SJSA1 (cell line): ENCODE results near the gene SLC27A4. TPM values are rescaled to one million over a fixed set of nuclear protein-coding genes. Genes with fewer than 3 reads are reported as not detected.
A peak's percentile ranks its signal among the peaks of the same experiment; 100 is the strongest.

Source experiments
- DNase-seq, 2 experiments: peaks; one replicate each; pipeline ENCODE4 v3.0.0-alpha.2; 2015 to 2020; ENCODE audit warnings: low spot score in 2 of 2, low read depth in 1 of 2
- H3K27ac ChIP-seq: fragments of 250-450 bp; sonication (Bioruptor Pico); 2 replicates; pipeline ENCODE4 v1.5.1; 2020; ENCODE audit warnings: mild to moderate bottlenecking, moderate library complexity
- H3K27me3 ChIP-seq: fragments of 250-450 bp; sonication (Bioruptor Pico); replicated peaks from 2 replicates; pipeline ENCODE4 v1.5.1; 2020; ENCODE audit warnings: mild to moderate bottlenecking, moderate library complexity
- H3K36me3 ChIP-seq: fragments of 250-450 bp; sonication (Bioruptor Pico); 2 replicates; pipeline ENCODE4 v1.5.1; 2020; ENCODE audit warnings: mild to moderate bottlenecking
- H3K4me1 ChIP-seq: fragments of 250-450 bp; sonication (Bioruptor Pico); replicated peaks from 2 replicates; pipeline ENCODE4 v1.6.1; 2021; ENCODE audit warnings: mild to moderate bottlenecking
- H3K4me3 ChIP-seq: fragments of 250-450 bp; sonication (Bioruptor Pico); 2 replicates; pipeline ENCODE4 v1.5.1; 2020; ENCODE audit warnings: mild to moderate bottlenecking
- H3K9me3 ChIP-seq: fragments of 250-450 bp; sonication (Bioruptor Pico); replicated peaks from 2 replicates; pipeline ENCODE4 v1.5.1; 2020; ENCODE audit warnings: mild to moderate bottlenecking
- total RNA-seq: library from RNA; depleted of rRNA; stranded (reverse); fragments of >200 nt; shearing (Covaris generic); gene quantifications from 2 replicates; pipeline ENCODE4 v1.2.3, GENCODE V29; 2014

Gene SLC27A4
- total RNA-seq, 1 experiment from 2014 or later: 26.4 TPM

DNA sequence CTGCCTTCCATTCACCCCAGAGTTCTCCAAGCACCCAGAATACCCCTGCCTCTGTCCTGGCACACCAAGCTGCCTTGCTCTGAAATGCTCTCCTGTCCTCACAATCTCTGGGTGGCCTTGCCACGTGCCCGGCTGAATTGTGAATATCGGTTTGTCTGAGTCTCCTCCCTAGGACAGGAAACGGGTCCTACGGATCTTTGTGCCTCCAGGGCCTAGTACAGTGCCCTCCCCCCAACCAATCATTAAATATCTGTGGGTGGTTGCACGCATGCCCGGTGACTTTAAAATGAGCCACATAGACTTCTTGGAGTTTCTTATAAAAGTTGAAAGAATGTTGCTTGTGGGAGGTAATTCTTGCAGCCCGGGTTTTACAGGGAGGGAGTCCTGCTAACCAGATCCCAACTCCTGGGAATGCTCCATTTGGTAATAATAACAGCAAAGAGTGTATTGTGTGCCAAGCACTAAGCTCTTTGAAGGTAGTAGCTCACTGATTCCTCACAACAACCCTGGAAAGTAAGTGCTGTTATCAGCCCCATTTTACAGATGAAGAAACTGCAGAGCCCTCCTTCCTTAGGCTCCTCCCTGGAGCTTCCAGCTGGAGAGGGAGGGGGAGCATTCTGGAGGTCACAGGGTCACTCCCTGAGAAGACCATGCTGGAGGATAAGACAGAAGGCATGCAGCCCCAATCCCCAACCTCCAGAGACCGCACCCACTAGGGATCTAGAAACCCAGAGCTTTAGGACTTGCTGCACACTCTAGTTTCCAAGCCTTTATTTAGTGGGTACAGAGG lies 54.2 kb downstream of the SLC27A4 start:
- peak in 1 of 2 experiments; percentile 23 for DNase-seq
- Histone ChIP-seq H3K4me1 (peaks cover 11% of the 10 kb centered on the region), H3K4me3 (no peak overlapping the region), H3K9me3 (no peaks in the 10 kb centered on the region), H3K27me3 (peaks cover 6% of the 10 kb centered on the region; the same call in 1 of the 2 replicates), H3K36me3 (peaks cover 3% of the 10 kb centered on the region; the same call in 1 of the 2 replicates), H3K27ac (no peak overlapping the region)

GRCh38 chr9:128396970-128397613 lies 56.8 kb downstream of the SLC27A4 start:
- Histone ChIP-seq H3K27ac (no peak overlapping the region), H3K4me1 (peaks cover 11% of the 10 kb centered on the region), H3K9me3 (no peaks in the 10 kb centered on the region), H3K27me3 (peaks cover 6% of the 10 kb centered on the region; the same call in 1 of the 2 replicates), H3K36me3 (peaks cover 3% of the 10 kb centered on the region; the same call in 1 of the 2 replicates), H3K4me3 (no peak overlapping the region)
- no peak for DNase-seq

GRCh38 chr9:128397831-128398230 lies 57.5 kb downstream of the SLC27A4 start:
- Histone ChIP-seq H3K4me3 (no peak overlapping the region), H3K4me1 (peaks cover 11% of the 10 kb centered on the region), H3K36me3 (no peaks in the 10 kb centered on the region; the same call in 1 of the 2 replicates), H3K9me3 (no peaks in the 10 kb centered on the region), H3K27ac (no peak overlapping the region), H3K27me3 (peaks cover 6% of the 10 kb centered on the region; the same call in 1 of the 2 replicates)
- DNase-seq: no peak

DNA sequence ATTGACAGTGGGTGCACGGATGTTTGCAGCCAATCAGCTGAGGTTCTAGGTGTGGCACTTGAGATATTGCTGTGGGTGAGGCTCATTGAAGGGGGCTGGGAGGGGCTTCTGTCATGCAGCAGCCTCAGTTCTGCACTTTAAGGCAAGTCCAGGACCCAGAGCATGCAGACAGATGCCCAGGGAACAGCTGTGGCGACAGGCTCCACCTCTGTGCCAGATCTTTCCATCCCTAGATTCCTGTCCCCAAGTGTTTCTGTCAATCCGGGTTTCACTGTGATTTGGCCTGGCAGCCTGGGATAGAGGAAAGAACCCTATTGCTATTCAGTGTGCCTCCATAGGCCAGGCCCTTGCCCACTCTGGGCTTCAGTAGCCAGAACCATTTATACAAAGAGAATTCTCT lies 59.5 kb downstream of the SLC27A4 start:
- no peaks in the 10 kb centered on the region for H3K36me3 ChIP-seq
- no peaks in the 10 kb centered on the region for H3K9me3 ChIP-seq
- H3K4me1 ChIP-seq: peaks cover under 1% of the 10 kb centered on the region; the same call in 1 of the 2 replicates
- peaks cover 6% of the 10 kb centered on the region; the same call in 1 of the 2 replicates for H3K27me3 ChIP-seq
- no peak for DNase-seq
- H3K4me3 ChIP-seq: no peak overlapping the region
- no peak overlapping the region for H3K27ac ChIP-seq

GRCh38 chr9:128404560-128404959 lies 64.2 kb downstream of the SLC27A4 start:
- H3K27ac ChIP-seq: no peak overlapping the region
- H3K9me3 ChIP-seq: no peaks in the 10 kb centered on the region
- no peak for DNase-seq
- no peak overlapping the region for H3K4me3 ChIP-seq
- 0 out of 2 replicates have a peak, but pooled peaks cover 3% of the 10 kb centered on the region for H3K4me1 ChIP-seq
- no peaks in the 10 kb centered on the region for H3K27me3 ChIP-seq
- no peaks in the 10 kb centered on the region for H3K36me3 ChIP-seq

DNA sequence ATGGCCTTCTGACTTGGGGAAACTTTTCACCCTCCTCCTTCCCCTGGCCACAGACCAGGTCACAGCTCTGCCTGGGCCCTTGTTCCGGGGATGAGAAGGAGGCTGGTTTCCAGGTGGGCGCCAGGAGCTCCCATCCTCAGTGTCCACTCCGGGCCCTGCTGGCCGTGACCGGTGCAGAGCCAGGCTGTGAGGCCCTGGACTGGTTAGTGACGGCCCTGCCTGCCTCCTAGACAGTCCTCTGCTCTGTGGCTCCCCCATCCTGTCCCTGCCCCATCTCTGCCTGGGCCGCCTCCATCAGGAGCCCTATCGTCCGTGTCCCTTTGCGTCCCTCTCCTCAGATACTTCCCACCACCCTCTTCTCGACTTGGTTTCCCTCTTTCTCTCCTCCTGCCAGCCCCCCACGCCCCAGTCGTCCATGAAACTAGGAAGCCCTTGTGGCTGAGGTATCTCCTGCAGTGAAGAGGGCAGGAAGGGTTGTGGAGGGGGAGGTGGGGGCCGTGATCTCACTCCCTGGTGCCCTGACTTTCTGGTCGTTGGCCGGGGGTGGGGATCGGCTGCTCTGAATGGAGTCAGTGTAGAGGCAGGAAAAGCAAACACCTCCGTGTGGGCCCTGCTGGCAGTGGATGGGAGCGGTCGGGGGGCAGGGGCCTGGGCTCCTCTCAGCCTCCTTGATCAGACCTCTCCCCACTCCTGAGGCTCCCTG lies 64.9 kb downstream of the SLC27A4 start:
- H3K9me3 ChIP-seq: no peaks in the 10 kb centered on the region
- H3K27ac ChIP-seq: no peak overlapping the region
- no peaks in the 10 kb centered on the region for H3K27me3 ChIP-seq
- H3K4me1 ChIP-seq: 0 out of 2 replicates have a peak, but pooled peaks cover 3% of the 10 kb centered on the region
- no peaks in the 10 kb centered on the region for H3K36me3 ChIP-seq
- no peak for DNase-seq
- H3K4me3 ChIP-seq: no peak overlapping the region

- Histone ChIP-seq H3K4me1 (0 out of 2 replicates have a peak, but pooled peaks cover 3% of the 10 kb centered on the region), H3K4me3 (no peak overlapping the region), H3K27me3 (no peaks in the 10 kb centered on the region), H3K27ac (no peak overlapping the region), H3K9me3 (no peaks in the 10 kb centered on the region), H3K36me3 (no peaks in the 10 kb centered on the region)
- no peak for DNase-seq
Observed at GRCh38 chr9:128405780-128406171, 65.4 kb downstream of the SLC27A4 start.

- DNase-seq: no peak
Observed at GRCh38 chr9:128406848-128407391, 66.6 kb downstream of the SLC27A4 start.

DNA sequence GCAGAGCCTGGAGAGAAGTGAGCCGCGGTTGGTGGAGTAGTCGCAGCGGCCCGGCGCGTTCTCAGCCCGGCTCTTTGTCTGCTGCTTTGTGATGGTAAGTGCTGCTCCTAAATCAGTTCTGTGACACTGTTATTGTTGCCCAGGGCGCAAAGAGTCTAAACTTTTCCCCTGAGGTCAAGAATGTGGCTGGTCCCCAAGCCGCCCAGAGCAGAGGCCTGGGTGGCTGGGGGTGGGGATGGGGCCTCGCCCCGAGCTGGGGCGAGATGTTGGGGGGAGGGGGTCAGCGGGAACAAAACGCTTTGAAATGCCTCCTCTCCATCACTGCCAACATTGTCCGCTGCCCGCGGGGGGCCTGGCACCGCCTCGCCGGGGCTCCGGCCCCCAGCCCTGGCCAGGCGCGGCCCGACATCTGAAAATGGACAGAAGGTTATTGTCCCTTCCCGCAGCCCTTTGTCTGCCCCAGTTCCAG lies 68.7 kb downstream of the SLC27A4 start:
- Histone ChIP-seq H3K27me3 (no peaks in the 10 kb centered on the region), H3K4me1 (0 out of 2 replicates have a peak, but pooled peaks cover 3% of the 10 kb centered on the region), H3K27ac (no peak overlapping the region), H3K9me3 (no peaks in the 10 kb centered on the region), H3K4me3 (no peak overlapping the region), H3K36me3 (no peaks in the 10 kb centered on the region)
- DNase-seq: no peak

More at GRCh38 chr9:128406848-128407391, 66.6 kb downstream of the SLC27A4 start:
- Histone ChIP-seq H3K36me3 (no peaks in the 10 kb centered on the region), H3K4me1 (0 out of 2 replicates have a peak, but pooled peaks cover 3% of the 10 kb centered on the region), H3K27me3 (no peaks in the 10 kb centered on the region), H3K4me3 (no peak overlapping the region), H3K9me3 (no peaks in the 10 kb centered on the region), H3K27ac (no peak overlapping the region)

DNA sequence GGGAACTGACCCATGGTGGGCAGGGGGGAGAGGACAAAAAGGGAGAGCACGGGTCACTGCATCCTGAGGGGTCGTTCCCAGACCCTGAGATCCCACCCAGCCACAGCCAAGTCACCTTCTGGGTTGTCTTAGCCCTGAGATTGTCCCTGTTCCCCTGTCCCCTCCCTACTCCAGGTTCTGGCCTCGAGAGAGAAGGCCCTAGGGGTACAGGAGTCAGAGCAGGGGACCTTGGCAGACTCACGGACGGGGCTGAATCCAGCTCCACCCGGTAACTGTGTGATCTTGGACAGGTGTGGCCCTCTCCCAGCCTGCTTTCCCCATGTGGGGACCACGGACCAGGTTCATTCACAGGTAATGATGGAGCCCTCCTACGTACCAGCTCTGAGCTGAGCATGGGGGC lies 69.1 kb downstream of the SLC27A4 start:
- Histone ChIP-seq H3K27me3 (no peaks in the 10 kb centered on the region), H3K27ac (no peak overlapping the region), H3K9me3 (no peaks in the 10 kb centered on the region), H3K4me3 (no peak overlapping the region), H3K36me3 (no peaks in the 10 kb centered on the region), H3K4me1 (0 out of 2 replicates have a peak, but pooled peaks cover 3% of the 10 kb centered on the region)
- DNase-seq: no peak

DNA sequence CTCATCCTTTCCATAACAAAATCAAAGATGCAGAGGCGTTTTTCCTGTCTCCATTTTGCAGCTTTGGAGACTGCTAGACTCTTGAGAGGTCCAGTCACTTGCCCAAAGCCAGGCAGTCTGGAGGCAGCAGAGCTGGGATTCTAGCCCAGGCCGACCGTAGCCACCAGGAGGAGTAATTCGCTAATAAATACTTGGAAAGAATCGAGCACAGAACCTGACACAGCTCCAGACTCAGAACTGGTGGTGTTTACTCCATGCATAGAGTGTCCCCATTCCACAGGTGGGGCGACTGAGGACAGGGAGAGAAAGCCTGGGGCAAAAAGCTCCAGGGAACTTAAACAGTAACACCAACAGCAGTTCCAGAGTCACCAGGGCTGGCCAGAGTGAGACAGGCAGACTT lies 69.7 kb downstream of the SLC27A4 start:
- Histone ChIP-seq H3K27me3 (no peaks in the 10 kb centered on the region), H3K4me3 (no peak overlapping the region), H3K9me3 (no peaks in the 10 kb centered on the region), H3K27ac (no peak overlapping the region), H3K36me3 (no peaks in the 10 kb centered on the region), H3K4me1 (0 out of 2 replicates have a peak, but pooled peaks cover 3% of the 10 kb centered on the region)
- DNase-seq: no peak
